Sigmoid colon (tissue), 4 donors: ENCODE data around the gene PDPK1.

Experiments
- EP300 ChIP-seq, 4 donors: sonication (generic); formaldehyde crosslinking; IDR thresholded peaks; one replicate each; pipeline ENCODE4 v1.6.1; 2017; ENCODE audit warnings: antibody characterized with exemption in 4 of 4
- POLR2A ChIP-seq, 2 donors: fragments of 450-650 bp; IDR thresholded peaks; one replicate each; pipeline ENCODE4 v1.6.1; 2016; ENCODE audit warnings: antibody characterized with exemption in 2 of 2, mild to moderate bottlenecking in 2 of 2, moderate library complexity in 2 of 2
- POLR2AphosphoS5 ChIP-seq, 4 donors: sonication (generic); formaldehyde crosslinking; IDR thresholded peaks; one replicate each; pipeline ENCODE4 v1.6.1; 2017; ENCODE audit warnings: antibody characterized with exemption in 4 of 4
- TF ChIP-seq, protein P1 (sequence below), 4 experiments: fragments of 450-650 bp in 3 of 4; fragments of 200-600 bp in 1 of 4; IDR thresholded peaks; one replicate each; pipeline ENCODE4 v1.5.1; 2016 to 2019; ENCODE audit warnings: antibody characterized with exemption in 4 of 4, mild to moderate bottlenecking in 3 of 4, moderate library complexity in 2 of 4

DNA sequence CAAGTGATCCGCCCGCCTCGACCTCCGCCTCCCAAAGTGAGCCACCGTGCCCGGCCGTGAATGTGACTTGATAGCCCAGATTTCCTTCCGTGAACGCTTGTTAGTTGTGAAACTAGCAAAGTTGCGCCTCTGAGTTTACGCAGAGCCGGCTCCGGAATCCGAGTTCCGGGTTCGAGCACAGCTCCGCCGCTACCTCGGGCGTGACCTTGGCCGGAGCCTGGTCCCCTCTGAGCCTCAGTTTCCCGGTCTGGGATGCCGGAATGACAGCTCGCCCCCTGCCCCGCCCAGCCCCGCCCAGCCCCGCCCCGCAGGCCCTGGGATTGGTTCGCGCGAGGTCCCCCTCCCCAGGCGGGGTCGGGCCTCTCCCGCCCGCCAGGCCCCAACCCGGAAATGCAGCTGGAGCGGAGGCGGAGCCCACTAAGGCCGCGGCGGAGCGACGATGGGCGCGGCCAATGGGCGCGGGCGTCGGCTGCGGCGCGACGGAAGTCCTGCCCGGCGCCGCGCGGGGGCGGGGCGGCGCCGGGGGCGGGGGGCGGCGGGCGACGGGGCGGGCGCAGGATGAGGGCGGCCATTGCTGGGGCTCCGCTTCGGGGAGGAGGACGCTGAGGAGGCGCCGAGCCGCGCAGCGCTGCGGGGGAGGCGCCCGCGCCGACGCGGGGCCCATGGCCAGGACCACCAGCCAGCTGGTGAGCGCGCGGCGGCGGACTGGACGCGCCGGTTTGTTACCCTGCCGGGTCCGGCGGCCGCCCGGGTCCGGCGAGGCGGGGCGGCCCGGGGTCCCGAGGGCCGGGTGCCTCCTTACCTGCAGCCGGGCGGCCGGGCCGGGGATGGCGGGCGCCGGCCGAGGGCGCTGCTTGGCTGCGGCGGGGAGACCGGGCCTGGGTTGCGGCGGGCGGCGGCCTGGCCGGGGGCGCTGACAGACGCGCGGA lies at the start of gene PDPK1:
- TF ChIP-seq POLR2A (IDR thresholded peaks at IDR 0.05) (no peak), EP300 (IDR thresholded peaks at IDR 0.05) (no peak), POLR2AphosphoS5 (IDR thresholded peaks at IDR 0.05) (peak in 3 of 4 donors; percentile 43 to 63 (median 53))
- TF ChIP-seq, protein P1, sequence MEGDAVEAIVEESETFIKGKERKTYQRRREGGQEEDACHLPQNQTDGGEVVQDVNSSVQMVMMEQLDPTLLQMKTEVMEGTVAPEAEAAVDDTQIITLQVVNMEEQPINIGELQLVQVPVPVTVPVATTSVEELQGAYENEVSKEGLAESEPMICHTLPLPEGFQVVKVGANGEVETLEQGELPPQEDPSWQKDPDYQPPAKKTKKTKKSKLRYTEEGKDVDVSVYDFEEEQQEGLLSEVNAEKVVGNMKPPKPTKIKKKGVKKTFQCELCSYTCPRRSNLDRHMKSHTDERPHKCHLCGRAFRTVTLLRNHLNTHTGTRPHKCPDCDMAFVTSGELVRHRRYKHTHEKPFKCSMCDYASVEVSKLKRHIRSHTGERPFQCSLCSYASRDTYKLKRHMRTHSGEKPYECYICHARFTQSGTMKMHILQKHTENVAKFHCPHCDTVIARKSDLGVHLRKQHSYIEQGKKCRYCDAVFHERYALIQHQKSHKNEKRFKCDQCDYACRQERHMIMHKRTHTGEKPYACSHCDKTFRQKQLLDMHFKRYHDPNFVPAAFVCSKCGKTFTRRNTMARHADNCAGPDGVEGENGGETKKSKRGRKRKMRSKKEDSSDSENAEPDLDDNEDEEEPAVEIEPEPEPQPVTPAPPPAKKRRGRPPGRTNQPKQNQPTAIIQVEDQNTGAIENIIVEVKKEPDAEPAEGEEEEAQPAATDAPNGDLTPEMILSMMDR (IDR thresholded peaks at IDR 0.05), result no peak
